GM23248 (cell line): ENCODE data around the gene KCTD16.

Experiments
- EZH2 ChIP-seq: fragments of 200-600 bp; sonication (generic); IDR thresholded peaks from 2 replicates; pipeline ENCODE4 v1.6.1; 2018; ENCODE audit warnings: antibody characterized with exemption, mild to moderate bottlenecking; ENCODE audit not compliant: insufficient read depth, poor library complexity, severe bottlenecking
- EZH2phosphoT487 ChIP-seq: fragments of 200-600 bp; sonication (generic); IDR thresholded peaks from 2 replicates; pipeline ENCODE4 v1.6.1; 2018; ENCODE audit warnings: antibody characterized with exemption, moderate library complexity, mild to moderate bottlenecking, low read depth; ENCODE audit not compliant: insufficient read depth

GRCh38 chr5:144135113-144135762, 35.4 kb upstream of the KCTD16 start:
- TF ChIP-seq EZH2 (no peak), EZH2phosphoT487 (no peak)
